Measurements from ENCODE around the gene C2CD4D. TPM values are rescaled to one million over a fixed set of nuclear protein-coding genes. Genes with fewer than 3 reads are reported as not detected.

Gene C2CD4D
- total RNA-seq, 1 experiment from 2014 or later, result 0.17 TPM

DNA sequence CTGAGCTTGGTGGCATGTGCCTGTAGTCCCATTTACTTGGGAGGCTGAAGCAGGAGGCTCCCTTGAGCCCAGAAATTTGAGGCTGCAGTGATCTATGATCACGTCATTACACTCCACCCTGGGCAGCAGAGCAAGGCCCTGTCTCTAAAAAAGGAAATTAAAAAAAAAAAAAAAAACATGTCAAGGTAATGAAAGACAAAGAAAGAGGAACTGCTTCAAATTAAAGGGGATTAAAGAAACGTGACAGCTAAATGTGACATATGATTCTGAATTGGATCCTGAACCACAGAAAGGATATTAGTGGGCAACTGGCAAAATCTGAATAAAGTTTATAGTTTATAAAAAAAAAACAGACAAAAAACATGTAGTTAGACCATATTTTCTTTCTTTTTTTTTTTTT, 3.8 kb upstream of the C2CD4D start:
- Histone ChIP-seq H3K9me3 (ENCODE audit: control insufficient read depth in 1 of 2, insufficient read depth in 1 of 2, low read depth in 1 of 2, low read length in 2 of 2) (peaks cover 0 to 3% of the 10 kb centered on the region in 2 experiments; a peak in 1 of 4 replicates), H3K27ac (ENCODE audit: low read depth, low read length) (no peak overlapping the region), H3K36me3 (ENCODE audit: control insufficient read depth in 1 of 2, insufficient read depth in 2 of 2, low read length in 2 of 2) (no peaks in the 10 kb centered on the region), H3K27me3 (ENCODE audit: insufficient read depth, low read length) (no peaks in the 10 kb centered on the region), H3K9ac (ENCODE audit: low read length) (no peak overlapping the region), H4K20me1 (ENCODE audit: insufficient read depth) (no peaks in the 10 kb centered on the region), H2AFZ (ENCODE audit: low read depth, low read length, poor library complexity, severe bottlenecking) (no peak overlapping the region), H3K79me2 (ENCODE audit: insufficient read depth, low read length) (no peaks in the 10 kb centered on the region), H3K4me1 (ENCODE audit: control insufficient read depth in 1 of 2, insufficient read depth in 2 of 2, low read length in 2 of 2) (peaks cover 0 to 40% of the 10 kb centered on the region in 2 experiments; a peak in 2 of 4 replicates), H3K9me2 (ENCODE audit: insufficient read depth) (no peaks in the 10 kb centered on the region; the same call in 1 of the 2 replicates), H3K4me2 (ENCODE audit: low read length) (no peak overlapping the region), H3K4me3 (replicated peaks in 1 of 2; ENCODE audit: low read depth in 1 of 2, low read length in 2 of 2) (no peak overlapping the region)
- CTCF ChIA-PET, result no interaction called here
- intact Hi-C loops (cut with micrococcal nuclease), result no loop called here
- DNase-seq (ENCODE audit: low read depth, low spot score) (no peak), ATAC-seq (no peak)
- RAD21 ChIA-PET (ENCODE audit: low non-redundant PET in 1 of 2, low total read pairs in 2 of 2, uncharacterized antibody in 2 of 2, unreplicated experiment in 2 of 2), result no interaction called here
- TF ChIP-seq ZFX (IDR thresholded peaks at IDR 0.05), result no peak
- TF ChIP-seq CEBPB (IDR thresholded peaks at IDR 0.05; ENCODE audit: low read depth), result no peak
- no peak for TF ChIP-seq POLR2A (IDR thresholded peaks at IDR 0.05; ENCODE audit: borderline replicate concordance, extremely low read depth, insufficient read depth, insufficient read length)
- TF ChIP-seq TCF7L2 (IDR thresholded peaks at IDR 0.05; ENCODE audit: borderline replicate concordance, extremely low read depth, insufficient read depth, insufficient read length), result no peak
- BruUV-seq (replicated peaks), result no TSS peak
- POLR2A ChIA-PET, result no interaction called here

GRCh38 chr1:151841141-151841540, 1.5 kb upstream of the C2CD4D start:
- TF ChIP-seq RAD21 (IDR thresholded peaks at IDR 0.05; ENCODE audit: low read depth), result no peak
- H3K79me2 ChIP-seq (ENCODE audit: insufficient read depth, low read length), result no peaks in the 10 kb centered on the region
- peak; percentile 16 for DNase-seq (ENCODE audit: low read depth, low spot score)
- intact Hi-C loops (cut with micrococcal nuclease), result no loop called here
- no peaks in the 10 kb centered on the region for H4K20me1 ChIP-seq (ENCODE audit: insufficient read depth)
- no peak overlapping the region for H3K4me3 ChIP-seq (replicated peaks in 1 of 2; ENCODE audit: low read depth in 1 of 2, low read length in 2 of 2)
- peaks cover 0 to 3% of the 10 kb centered on the region in 2 experiments; a peak in 1 of 4 replicates for H3K9me3 ChIP-seq (ENCODE audit: control insufficient read depth in 1 of 2, insufficient read depth in 1 of 2, low read depth in 1 of 2, low read length in 2 of 2)
- ChIA-PET CTCF (no interaction called here), RAD21 (ENCODE audit: low non-redundant PET in 1 of 2, low total read pairs in 2 of 2, uncharacterized antibody in 2 of 2, unreplicated experiment in 2 of 2) (no interaction called here), POLR2A (no interaction called here)
- no peak overlapping the region for H2AFZ ChIP-seq (ENCODE audit: low read depth, low read length, poor library complexity, severe bottlenecking)
- H3K9me2 ChIP-seq (ENCODE audit: insufficient read depth), result no peaks in the 10 kb centered on the region; the same call in 1 of the 2 replicates
- H3K27me3 ChIP-seq (ENCODE audit: insufficient read depth, low read length), result no peaks in the 10 kb centered on the region
- peaks cover 0 to 48% of the 10 kb centered on the region in 2 experiments; a peak in 2 of 4 replicates for H3K4me1 ChIP-seq (ENCODE audit: control insufficient read depth in 1 of 2, insufficient read depth in 2 of 2, low read length in 2 of 2)
- no peak overlapping the region for H3K9ac ChIP-seq (ENCODE audit: low read length)
- H3K36me3 ChIP-seq (ENCODE audit: control insufficient read depth in 1 of 2, insufficient read depth in 2 of 2, low read length in 2 of 2), result no peaks in the 10 kb centered on the region
- peak overlapping the region; percentile 78; the same call in 1 of the 2 replicates for H3K4me2 ChIP-seq (ENCODE audit: low read length)
- H3K27ac ChIP-seq (ENCODE audit: low read depth, low read length), result no peak overlapping the region
- ATAC-seq, result no peak
- BruUV-seq (replicated peaks), result no TSS peak
